ENCODE data around the gene ATG4D.
"Not testable (repeated sequence)": the region's sequence is repeated elsewhere in the genome, so short reads cannot be mapped to it uniquely, and the experiment has no call there.

ATG4D gene

DNA sequence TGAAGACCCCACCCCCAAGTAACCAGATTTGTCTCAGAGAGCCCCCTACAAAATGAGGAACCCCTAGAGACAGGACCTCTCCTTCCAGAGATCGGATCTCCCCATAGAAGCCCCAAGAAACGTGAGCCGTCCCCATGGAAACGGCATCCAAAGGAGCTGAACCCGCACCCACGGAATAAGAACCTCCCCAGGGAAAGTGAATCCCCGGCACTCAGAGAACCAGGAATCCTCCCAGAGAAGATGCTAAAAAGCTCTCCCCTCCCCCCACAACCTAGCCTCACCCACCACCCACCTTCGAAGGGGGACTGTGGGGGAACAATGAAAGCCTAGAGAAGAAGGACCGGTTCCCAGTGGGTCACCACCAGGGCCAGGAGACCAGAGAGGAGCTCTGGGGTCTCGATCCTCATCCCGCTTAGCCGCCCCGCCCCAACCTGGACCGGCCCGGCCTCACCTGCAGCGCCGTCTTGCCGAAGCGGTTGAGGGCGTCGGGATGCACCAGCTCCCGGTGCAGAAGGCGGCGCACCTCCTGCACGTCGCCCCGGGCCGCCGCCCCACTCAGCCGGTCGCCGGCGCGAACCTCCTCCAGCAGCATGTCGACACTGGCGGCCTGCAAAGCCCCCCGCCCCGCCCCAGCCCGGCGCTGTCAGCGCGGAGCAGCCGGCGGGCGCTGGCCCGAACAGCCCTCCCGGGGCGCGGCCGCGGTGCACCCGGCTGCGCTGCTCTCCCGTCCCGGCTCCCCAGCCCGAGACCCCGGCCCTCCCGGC, 24.5 kb downstream of the ATG4D start:
- peak overlapping the region; percentile 70 for H3K4me3 ChIP-seq (ENCODE audit: insufficient read depth, low read length, poor library complexity, severe bottlenecking)

DNA sequence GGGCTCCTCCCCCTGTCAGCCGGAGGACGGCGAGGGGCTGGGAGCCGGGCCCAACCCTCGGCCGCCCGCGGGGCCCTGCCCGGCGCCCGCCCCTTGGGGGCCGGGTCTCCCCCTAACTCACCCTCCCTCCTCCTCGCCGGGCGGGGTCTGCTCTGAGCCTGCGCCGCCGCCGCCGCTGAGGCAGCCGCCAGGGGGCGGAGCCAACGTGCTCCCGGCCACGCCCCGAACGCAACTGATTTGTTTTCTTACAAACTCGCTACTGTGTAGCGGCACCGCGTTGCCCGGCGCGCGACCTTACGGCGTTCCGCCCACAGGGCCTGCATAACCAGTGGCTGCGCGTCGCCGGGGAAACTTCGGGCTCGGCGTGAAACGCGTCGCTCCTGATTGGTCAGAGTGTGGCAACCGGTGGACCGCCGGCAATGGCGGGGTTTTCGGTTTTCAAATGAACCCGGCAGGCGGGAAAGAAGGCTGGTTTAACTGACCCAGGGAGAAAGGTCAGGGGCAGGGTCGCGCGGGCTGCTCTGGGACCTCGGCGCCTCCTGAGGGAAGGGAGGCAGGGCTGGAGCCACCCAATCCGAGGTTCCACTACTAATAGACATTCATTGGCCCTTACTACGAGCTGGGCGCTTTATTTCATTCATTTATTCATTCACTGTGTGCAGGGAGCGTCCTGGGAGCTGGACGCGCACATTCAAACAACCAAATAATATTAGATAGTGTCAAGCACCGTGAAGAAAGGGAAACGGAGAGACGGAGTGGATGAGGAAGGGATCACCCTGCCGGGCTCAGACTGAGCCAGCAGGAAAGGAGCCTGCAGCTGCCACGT, 25.3 kb downstream of the ATG4D start, which contains the start of gene CDKN2D:
CDKN2D (minus strand) TSS at position 154 of the 826 bp plus-strand sequence. CDS start 326 bp downstream, outside the sequence.
- Histone ChIP-seq H3K27ac (ENCODE audit: low read depth, low read length) (peak within 1 kb of the TSS; percentile 93), H3F3A (ENCODE audit: insufficient read depth) (peaks cover 19% of the 10 kb centered on the region), H2AFZ (ENCODE audit: low read depth, low read length, severe bottlenecking) (peak within 1 kb of the TSS; percentile 20)

More for the DNA sequence above, 24.5 kb downstream of the ATG4D start:
- H3F3A ChIP-seq (ENCODE audit: insufficient read depth): peaks cover 19% of the 10 kb centered on the region
- peaks cover 14% of the 10 kb centered on the region for H3K79me2 ChIP-seq (ENCODE audit: insufficient read depth, low read length)
- peak overlapping the region; percentile 82 for H3K4me2 ChIP-seq (ENCODE audit: low read depth, low read length, poor library complexity, severe bottlenecking)
- H2AFZ ChIP-seq (ENCODE audit: low read depth, low read length, severe bottlenecking): no peak overlapping the region
- TF ChIP-seq, protein P1, sequence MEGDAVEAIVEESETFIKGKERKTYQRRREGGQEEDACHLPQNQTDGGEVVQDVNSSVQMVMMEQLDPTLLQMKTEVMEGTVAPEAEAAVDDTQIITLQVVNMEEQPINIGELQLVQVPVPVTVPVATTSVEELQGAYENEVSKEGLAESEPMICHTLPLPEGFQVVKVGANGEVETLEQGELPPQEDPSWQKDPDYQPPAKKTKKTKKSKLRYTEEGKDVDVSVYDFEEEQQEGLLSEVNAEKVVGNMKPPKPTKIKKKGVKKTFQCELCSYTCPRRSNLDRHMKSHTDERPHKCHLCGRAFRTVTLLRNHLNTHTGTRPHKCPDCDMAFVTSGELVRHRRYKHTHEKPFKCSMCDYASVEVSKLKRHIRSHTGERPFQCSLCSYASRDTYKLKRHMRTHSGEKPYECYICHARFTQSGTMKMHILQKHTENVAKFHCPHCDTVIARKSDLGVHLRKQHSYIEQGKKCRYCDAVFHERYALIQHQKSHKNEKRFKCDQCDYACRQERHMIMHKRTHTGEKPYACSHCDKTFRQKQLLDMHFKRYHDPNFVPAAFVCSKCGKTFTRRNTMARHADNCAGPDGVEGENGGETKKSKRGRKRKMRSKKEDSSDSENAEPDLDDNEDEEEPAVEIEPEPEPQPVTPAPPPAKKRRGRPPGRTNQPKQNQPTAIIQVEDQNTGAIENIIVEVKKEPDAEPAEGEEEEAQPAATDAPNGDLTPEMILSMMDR (IDR thresholded peaks at IDR 0.05; ENCODE audit: insufficient read depth, low read length, poor library complexity, severe bottlenecking): no peak
- TF ChIP-seq EZH2phosphoT487 (conservative IDR thresholded peaks at IDR 0.05; ENCODE audit: low read length): no peak
- H3K27ac ChIP-seq (ENCODE audit: low read depth, low read length): no peak overlapping the region
- no peaks in the 10 kb centered on the region for H3K9me3 ChIP-seq (ENCODE audit: insufficient read depth, low read length)
- H4K20me1 ChIP-seq (ENCODE audit: low read depth, low read length): no peaks in the 10 kb centered on the region
- H3K27me3 ChIP-seq (ENCODE audit: low read length): no peaks in the 10 kb centered on the region
- peak overlapping the region; percentile 63 for H3K9ac ChIP-seq (ENCODE audit: low read length)
- H3K9me2 ChIP-seq (replicated peaks; ENCODE audit: insufficient read depth, low read length): no peaks in the 10 kb centered on the region
- H3K36me3 ChIP-seq (ENCODE audit: low read length): no peaks in the 10 kb centered on the region

DNA sequence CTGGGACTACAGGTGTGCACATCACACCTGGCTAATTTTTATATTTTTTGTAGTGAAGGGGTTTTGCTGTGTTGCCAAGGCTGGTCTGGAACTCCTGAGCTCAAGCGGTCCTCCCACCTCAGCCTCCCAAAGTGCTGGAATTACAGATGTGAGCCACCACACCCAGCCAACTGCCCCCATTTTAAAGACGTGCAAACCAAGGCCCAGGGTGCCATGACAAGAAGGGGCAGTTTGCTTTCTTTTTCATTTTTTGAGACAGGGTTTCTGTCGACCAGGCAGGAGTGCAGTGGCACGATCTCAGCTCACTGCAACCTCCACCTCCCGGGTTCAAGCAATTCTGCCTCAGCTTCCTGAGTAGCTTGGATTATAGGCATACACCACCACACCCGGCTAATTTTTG, 30.1 kb downstream of the ATG4D start:
- not testable (repeated sequence) for H3K4me2 ChIP-seq (ENCODE audit: low read depth, low read length, poor library complexity, severe bottlenecking); H3F3A ChIP-seq (ENCODE audit: insufficient read depth); H3K9ac ChIP-seq (ENCODE audit: low read length); H3K4me3 ChIP-seq (ENCODE audit: insufficient read depth, low read length, poor library complexity, severe bottlenecking); H2AFZ ChIP-seq (ENCODE audit: low read depth, low read length, severe bottlenecking); H3K27ac ChIP-seq (ENCODE audit: low read depth, low read length); H3K27me3 ChIP-seq (ENCODE audit: low read length); H3K9me2 ChIP-seq (replicated peaks; ENCODE audit: insufficient read depth, low read length); H3K9me3 ChIP-seq (ENCODE audit: insufficient read depth, low read length); H3K36me3 ChIP-seq (ENCODE audit: low read length); H4K20me1 ChIP-seq (ENCODE audit: low read depth, low read length); H3K79me2 ChIP-seq (ENCODE audit: insufficient read depth, low read length)

More for the DNA sequence above, 25.3 kb downstream of the ATG4D start, which contains the start of gene CDKN2D:
- H3K79me2 ChIP-seq (ENCODE audit: insufficient read depth, low read length): peaks cover 14% of the 10 kb centered on the region
- H3K9ac ChIP-seq (ENCODE audit: low read length): peak within 1 kb of the TSS; percentile 88
- no peaks in the 10 kb centered on the region for H4K20me1 ChIP-seq (ENCODE audit: low read depth, low read length)
- peak within 1 kb of the TSS; percentile 82 for H3K4me2 ChIP-seq (ENCODE audit: low read depth, low read length, poor library complexity, severe bottlenecking)
- H3K9me3 ChIP-seq (ENCODE audit: insufficient read depth, low read length): no peaks in the 10 kb centered on the region
- H3K4me3 ChIP-seq (ENCODE audit: insufficient read depth, low read length, poor library complexity, severe bottlenecking): peak within 1 kb of the TSS; percentile 70
- H3K36me3 ChIP-seq (ENCODE audit: low read length): no peaks in the 10 kb centered on the region
- no peak for TF ChIP-seq EZH2phosphoT487 (conservative IDR thresholded peaks at IDR 0.05; ENCODE audit: low read length)
- TF ChIP-seq, protein P1 (IDR thresholded peaks at IDR 0.05; ENCODE audit: insufficient read depth, low read length, poor library complexity, severe bottlenecking): no peak
- no peaks in the 10 kb centered on the region for H3K9me2 ChIP-seq (replicated peaks; ENCODE audit: insufficient read depth, low read length)
- no peaks in the 10 kb centered on the region for H3K27me3 ChIP-seq (ENCODE audit: low read length)
